Prostate gland (tissue), 2 donors: Measurements from ENCODE around the gene LRBA. TPM values are rescaled to one million over a fixed set of nuclear protein-coding genes. Genes with fewer than 3 reads are reported as not detected.

Experiments used
- DNase-seq: peaks from one replicate; pipeline ENCODE4 v3.0.0-alpha.2; 2019; ENCODE audit warnings: low spot score
- H3K27ac ChIP-seq, 2 donors: fragments of 200-600 bp; sonication (generic); 2 replicates each; pipeline ENCODE4 v1.5.1; 2017 to 2019
- H3K27me3 ChIP-seq: fragments of 200-600 bp; sonication (generic); replicated peaks from 2 replicates; pipeline ENCODE4 v1.5.1; 2019; ENCODE audit not compliant: insufficient read depth
- H3K36me3 ChIP-seq, 2 donors: fragments of 200-600 bp; sonication (generic); 1 replicate in 1 of 2; 2 replicates in 1 of 2; pipeline versions ENCODE4 v1.5.1 to v1.8.1; 2017 to 2019
- H3K4me1 ChIP-seq: fragments of 200-600 bp; sonication (generic); replicated peaks from 2 replicates; pipeline ENCODE4 v1.5.1; 2019
- H3K4me3 ChIP-seq, 2 donors: fragments of 200-600 bp; sonication (generic); 2 replicates each; pipeline ENCODE4 v1.5.1; 2017 to 2019
- H3K9me3 ChIP-seq: fragments of 200-600 bp; sonication (generic); 2 replicates; pipeline ENCODE4 v1.5.1; 2017
- WGBS: methylation state at CpG from one replicate; pipeline ENCODE4 v1.1.5; 2018; 5-methylcytosine and 5-hydroxymethylcytosine counted together
- intact Hi-C: fragments of 100-400 bp; cut with DNase I; formaldehyde crosslinking; loops from one replicate; pipeline ENCODE4 v1.14.2; 2022
- small RNA-seq, 2 donors: library from RNA; depleted of rRNA; stranded (forward); fragments of <200 nt; gene quantifications; one replicate each; pipeline ENCODE3, GENCODE V24; 2016
- total RNA-seq, 2 donors: library from RNA; depleted of rRNA; stranded (reverse); fragments of >200 nt; gene quantifications; one replicate each; pipeline ENCODE4 v1.1.0, GENCODE V29; 2016
- TF ChIP-seq, protein P1 (sequence below), 4 experiments: fragments of 200-600 bp in 2 of 4; fragments of 450-650 bp in 2 of 4; sonication (generic) in 2 of 4; IDR thresholded peaks; 1 replicate in 3 of 4; 2 replicates in 1 of 4; pipeline ENCODE4 v1.5.1; 2016 to 2019; ENCODE audit warnings: antibody characterized with exemption in 4 of 4, mild to moderate bottlenecking in 2 of 4, moderate library complexity in 2 of 4

LRBA gene
- total RNA-seq, 2 donors from 2014 or later: 69.8 to 79.8 TPM

GRCh38 chr4:150215601-150216000 lies 799.5 kb downstream of the LRBA start:
- 47% methylated on average over 3 of the region's 3 CpGs for WGBS
- no peak for DNase-seq
- TF ChIP-seq, protein P1, sequence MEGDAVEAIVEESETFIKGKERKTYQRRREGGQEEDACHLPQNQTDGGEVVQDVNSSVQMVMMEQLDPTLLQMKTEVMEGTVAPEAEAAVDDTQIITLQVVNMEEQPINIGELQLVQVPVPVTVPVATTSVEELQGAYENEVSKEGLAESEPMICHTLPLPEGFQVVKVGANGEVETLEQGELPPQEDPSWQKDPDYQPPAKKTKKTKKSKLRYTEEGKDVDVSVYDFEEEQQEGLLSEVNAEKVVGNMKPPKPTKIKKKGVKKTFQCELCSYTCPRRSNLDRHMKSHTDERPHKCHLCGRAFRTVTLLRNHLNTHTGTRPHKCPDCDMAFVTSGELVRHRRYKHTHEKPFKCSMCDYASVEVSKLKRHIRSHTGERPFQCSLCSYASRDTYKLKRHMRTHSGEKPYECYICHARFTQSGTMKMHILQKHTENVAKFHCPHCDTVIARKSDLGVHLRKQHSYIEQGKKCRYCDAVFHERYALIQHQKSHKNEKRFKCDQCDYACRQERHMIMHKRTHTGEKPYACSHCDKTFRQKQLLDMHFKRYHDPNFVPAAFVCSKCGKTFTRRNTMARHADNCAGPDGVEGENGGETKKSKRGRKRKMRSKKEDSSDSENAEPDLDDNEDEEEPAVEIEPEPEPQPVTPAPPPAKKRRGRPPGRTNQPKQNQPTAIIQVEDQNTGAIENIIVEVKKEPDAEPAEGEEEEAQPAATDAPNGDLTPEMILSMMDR (IDR thresholded peaks at IDR 0.05): no peak
- Histone ChIP-seq H3K4me3 (no peak overlapping the region), H3K27ac (no peak overlapping the region), H3K4me1 (no peaks in the 10 kb centered on the region), H3K36me3 (no peaks in the 10 kb centered on the region), H3K27me3 (no peaks in the 10 kb centered on the region), H3K9me3 (no peaks in the 10 kb centered on the region)
- intact Hi-C loops: loop anchor here (5.0 to 10.0 kb wide), 2 partner anchors 81 to 138 kb away; partner anchors contain the start of gene DCLK2

Small RNAs within 50 kb of the gene (small RNA-seq; reads per million reads assigned to genes)
- 0 reads per million in 2 donors for gene RNA5SP168

Other genes starting within 250 kb of the LRBA start
- 1,000 to 10,000 TPM; 1,494 to 4,548 TPM for gene RPS3A, start 84.3 kb upstream of the LRBA start, total RNA-seq